ENCODE data around the gene L3MBTL3. TPM values are rescaled to one million over a fixed set of nuclear protein-coding genes. Genes with fewer than 3 reads are reported as not detected.

L3MBTL3 gene
- total RNA-seq, 2 donors from 2014 or later, result 9.8 to 13.1 TPM

DNA sequence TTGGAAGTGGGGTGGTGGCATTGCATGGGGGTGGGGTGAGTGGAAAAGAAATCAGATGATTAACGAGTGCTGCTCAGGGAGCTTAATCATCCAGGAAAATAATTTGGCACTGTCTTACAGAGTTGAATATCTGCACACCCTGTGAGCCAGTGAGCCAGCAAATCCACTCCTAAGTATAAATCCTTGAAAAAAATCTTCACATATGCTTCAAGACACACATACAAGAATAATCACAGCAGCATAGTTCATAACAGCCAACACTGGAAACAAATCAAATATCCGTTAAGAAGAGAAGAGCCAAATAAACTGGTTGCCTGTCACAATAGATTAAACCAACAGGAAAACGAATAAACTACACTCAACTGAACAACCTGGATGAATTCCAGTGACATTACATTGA is 141.6 kb downstream of the L3MBTL3 start:
- DNase-seq, result no peak
- Histone ChIP-seq H3K4me1 (no peaks in the 10 kb centered on the region), H3K36me3 (no peaks in the 10 kb centered on the region), H3K4me3 (no peak overlapping the region), H3K27me3 (no peaks in the 10 kb centered on the region), H3K9me3 (no peaks in the 10 kb centered on the region), H3K27ac (no peak overlapping the region), H3K9ac (ENCODE audit: low read depth in 2 of 2, low read length in 2 of 2) (no peak overlapping the region)
- intact Hi-C loops (cut with DNase I), result no loop called here
- TF ChIP-seq, protein P1, sequence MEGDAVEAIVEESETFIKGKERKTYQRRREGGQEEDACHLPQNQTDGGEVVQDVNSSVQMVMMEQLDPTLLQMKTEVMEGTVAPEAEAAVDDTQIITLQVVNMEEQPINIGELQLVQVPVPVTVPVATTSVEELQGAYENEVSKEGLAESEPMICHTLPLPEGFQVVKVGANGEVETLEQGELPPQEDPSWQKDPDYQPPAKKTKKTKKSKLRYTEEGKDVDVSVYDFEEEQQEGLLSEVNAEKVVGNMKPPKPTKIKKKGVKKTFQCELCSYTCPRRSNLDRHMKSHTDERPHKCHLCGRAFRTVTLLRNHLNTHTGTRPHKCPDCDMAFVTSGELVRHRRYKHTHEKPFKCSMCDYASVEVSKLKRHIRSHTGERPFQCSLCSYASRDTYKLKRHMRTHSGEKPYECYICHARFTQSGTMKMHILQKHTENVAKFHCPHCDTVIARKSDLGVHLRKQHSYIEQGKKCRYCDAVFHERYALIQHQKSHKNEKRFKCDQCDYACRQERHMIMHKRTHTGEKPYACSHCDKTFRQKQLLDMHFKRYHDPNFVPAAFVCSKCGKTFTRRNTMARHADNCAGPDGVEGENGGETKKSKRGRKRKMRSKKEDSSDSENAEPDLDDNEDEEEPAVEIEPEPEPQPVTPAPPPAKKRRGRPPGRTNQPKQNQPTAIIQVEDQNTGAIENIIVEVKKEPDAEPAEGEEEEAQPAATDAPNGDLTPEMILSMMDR (IDR thresholded peaks at IDR 0.05), result no peak

DNA sequence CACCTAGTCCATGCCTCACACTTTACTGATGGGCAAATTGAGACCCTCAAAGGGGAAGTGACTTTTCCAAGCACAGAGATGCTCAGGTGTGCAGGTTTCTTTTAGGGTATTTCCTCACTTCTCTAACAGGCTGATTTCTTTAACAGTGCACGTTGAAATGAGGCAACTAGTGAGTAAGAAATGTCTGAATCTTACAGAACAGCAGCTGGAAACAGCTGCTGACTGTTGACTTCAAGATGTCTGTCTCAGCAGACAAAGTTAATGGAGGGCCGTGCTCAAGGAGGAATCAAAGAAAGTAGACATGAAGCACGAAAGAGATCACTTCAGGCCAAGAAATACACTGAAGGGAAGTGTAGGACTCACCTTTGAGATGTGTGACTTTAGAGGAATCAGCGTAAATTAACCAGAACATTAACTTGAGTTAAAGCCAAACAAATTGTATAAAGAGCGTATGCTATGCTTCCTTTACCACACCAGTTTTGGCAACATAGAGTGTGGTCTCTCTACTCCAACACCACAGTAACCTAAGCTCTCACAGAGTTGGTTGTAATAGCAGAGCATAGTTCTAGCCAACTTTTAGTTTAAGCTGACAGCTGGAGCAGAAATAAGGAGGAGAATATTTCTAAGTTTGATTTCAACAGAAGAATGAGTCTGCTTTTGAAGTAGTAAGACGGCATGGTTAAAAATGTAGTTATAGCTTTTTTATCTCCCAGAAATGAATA is 143.5 kb downstream of the L3MBTL3 start:
- Histone ChIP-seq H3K9ac (ENCODE audit: low read depth in 2 of 2, low read length in 2 of 2) (no peak overlapping the region), H3K36me3 (no peaks in the 10 kb centered on the region), H3K4me1 (no peaks in the 10 kb centered on the region), H3K27ac (no peak overlapping the region), H3K9me3 (no peaks in the 10 kb centered on the region), H3K4me3 (no peak overlapping the region), H3K27me3 (no peaks in the 10 kb centered on the region)
- intact Hi-C loops (cut with DNase I), result no loop called here
- no peak for DNase-seq
- TF ChIP-seq, protein P1 (IDR thresholded peaks at IDR 0.05), result no peak

DNA sequence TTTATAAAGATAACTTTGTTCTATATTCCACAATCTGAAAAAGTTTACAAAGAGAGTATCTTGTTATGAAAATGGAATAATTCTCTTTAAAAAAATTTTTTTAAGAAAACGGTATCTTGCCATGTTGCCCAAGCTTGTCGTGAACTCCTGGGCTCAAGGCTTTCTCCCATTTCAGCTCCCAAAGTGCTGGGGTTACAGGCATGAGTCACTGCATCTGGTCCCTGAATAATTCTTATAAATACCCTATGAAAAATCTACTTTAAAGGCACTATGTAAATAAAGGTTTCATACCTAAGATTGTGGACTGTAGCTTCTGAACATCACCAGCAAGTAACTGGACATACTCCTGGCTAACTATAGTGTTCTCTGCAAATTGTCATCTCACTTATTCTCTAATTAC is 144.0 kb downstream of the L3MBTL3 start:
- Histone ChIP-seq H3K36me3 (no peaks in the 10 kb centered on the region), H3K27ac (no peak overlapping the region), H3K9ac (ENCODE audit: low read depth in 2 of 2, low read length in 2 of 2) (no peak overlapping the region), H3K4me1 (no peaks in the 10 kb centered on the region), H3K27me3 (no peaks in the 10 kb centered on the region), H3K9me3 (no peaks in the 10 kb centered on the region), H3K4me3 (no peak overlapping the region)
- TF ChIP-seq, protein P1 (IDR thresholded peaks at IDR 0.05), result no peak
- intact Hi-C loops (cut with DNase I), result no loop called here
- no peak for DNase-seq

DNA sequence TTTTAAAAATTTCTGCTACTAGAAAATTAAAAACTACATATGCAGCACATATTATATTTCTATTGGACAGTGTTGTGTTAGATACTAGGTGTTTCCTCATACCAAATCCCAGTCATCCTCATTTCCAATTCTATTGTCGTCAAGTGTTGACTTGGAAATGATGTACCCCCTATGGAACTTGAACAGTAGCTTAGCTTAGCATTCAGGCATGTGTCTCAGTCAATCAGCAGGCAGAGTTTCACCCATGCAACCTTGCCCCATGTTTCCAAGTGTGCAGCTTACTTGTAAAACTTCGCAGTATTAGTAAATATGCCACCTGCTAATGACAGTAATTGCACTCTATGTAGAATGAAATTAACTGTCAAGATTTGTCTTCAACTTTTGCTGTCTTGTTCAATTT is 144.9 kb downstream of the L3MBTL3 start:
- H3K27ac ChIP-seq, result no peak overlapping the region
- H3K36me3 ChIP-seq, result no peaks in the 10 kb centered on the region
- H3K4me3 ChIP-seq, result no peak overlapping the region
- DNase-seq, result no peak
- H3K27me3 ChIP-seq, result no peaks in the 10 kb centered on the region
- no peak overlapping the region for H3K9ac ChIP-seq (ENCODE audit: low read depth in 2 of 2, low read length in 2 of 2)
- TF ChIP-seq, protein P1 (IDR thresholded peaks at IDR 0.05), result no peak
- intact Hi-C loops (cut with DNase I), result no loop called here
- no peaks in the 10 kb centered on the region for H3K4me1 ChIP-seq
- no peaks in the 10 kb centered on the region for H3K9me3 ChIP-seq

DNA sequence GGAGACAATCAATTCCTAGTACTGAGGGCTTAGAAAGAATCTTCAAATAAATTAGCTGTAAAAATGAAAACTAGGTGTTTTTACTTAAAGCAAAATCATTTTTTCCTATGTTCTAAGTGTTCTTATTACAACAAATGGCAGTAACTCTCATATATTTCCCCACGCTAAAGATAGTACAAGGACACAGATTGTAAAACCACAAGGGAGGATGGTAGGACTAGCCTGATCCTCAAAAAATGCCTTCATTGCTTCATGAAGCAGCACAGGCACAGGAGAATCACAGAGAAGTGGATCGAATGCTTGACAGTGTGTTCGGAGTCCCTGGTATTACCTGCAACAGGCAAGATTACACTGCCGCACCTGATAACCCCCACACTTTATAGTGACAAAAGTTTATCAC is 145.9 kb downstream of the L3MBTL3 start:
- DNase-seq, result no peak
- intact Hi-C loops (cut with DNase I), result no loop called here
- no peak overlapping the region for H3K4me3 ChIP-seq
- H3K9ac ChIP-seq (ENCODE audit: low read depth in 2 of 2, low read length in 2 of 2), result no peak overlapping the region
- H3K27me3 ChIP-seq, result no peaks in the 10 kb centered on the region
- no peaks in the 10 kb centered on the region for H3K9me3 ChIP-seq
- TF ChIP-seq, protein P1 (IDR thresholded peaks at IDR 0.05), result no peak
- H3K27ac ChIP-seq, result no peak overlapping the region
- no peaks in the 10 kb centered on the region for H3K36me3 ChIP-seq
- no peaks in the 10 kb centered on the region for H3K4me1 ChIP-seq

All from colonic mucosa (tissue), 4 donors.